ENCODE data around the gene SLC10A7. TPM values are rescaled to one million over a fixed set of nuclear protein-coding genes. Genes with fewer than 3 reads are reported as not detected.

Gene SLC10A7
- total and polyA plus RNA-seq, 9 of the 15 experiments (the other 6 are each of a cell fraction or from before 2014, with no cell fraction given), result 6.4 to 22.8 (median 16.1) TPM

DNA sequence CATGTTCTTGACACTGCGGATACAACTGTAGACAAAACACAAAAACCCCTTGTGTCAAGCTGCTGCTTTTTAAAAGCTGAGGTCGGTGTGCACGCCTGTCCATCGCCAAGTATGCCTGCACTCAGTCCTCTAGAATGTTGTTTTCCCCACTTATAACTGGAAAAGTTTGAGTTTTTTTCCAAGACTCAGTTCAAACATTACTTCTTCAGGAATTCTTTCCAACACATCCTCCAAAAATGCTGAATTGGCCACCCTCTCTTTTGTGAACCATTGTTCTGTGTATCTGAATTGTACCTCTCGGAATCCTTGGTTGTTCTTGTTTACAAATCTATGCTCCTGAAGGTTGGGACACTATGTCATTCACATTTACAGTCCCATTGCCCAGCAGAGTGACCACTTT is 212.8 kb downstream of the SLC10A7 start:
- H3K4me2 ChIP-seq (ENCODE audit: insufficient read depth, low read length), result no peak overlapping the region
- no peak for TF ChIP-seq MAZ (CRISPR knock-in tag; conservative IDR thresholded peaks at IDR 0.05 in 1 of 2, IDR thresholded peaks at IDR 0.05 in 1 of 2)
- no peak for TF ChIP-seq SRSF1 (IDR thresholded peaks at IDR 0.05; ENCODE audit: low read depth, low read length)
- no peak for TF ChIP-seq JUNB (CRISPR knock-in tag; conservative IDR thresholded peaks at IDR 0.05)
- TF ChIP-seq, protein P1, sequence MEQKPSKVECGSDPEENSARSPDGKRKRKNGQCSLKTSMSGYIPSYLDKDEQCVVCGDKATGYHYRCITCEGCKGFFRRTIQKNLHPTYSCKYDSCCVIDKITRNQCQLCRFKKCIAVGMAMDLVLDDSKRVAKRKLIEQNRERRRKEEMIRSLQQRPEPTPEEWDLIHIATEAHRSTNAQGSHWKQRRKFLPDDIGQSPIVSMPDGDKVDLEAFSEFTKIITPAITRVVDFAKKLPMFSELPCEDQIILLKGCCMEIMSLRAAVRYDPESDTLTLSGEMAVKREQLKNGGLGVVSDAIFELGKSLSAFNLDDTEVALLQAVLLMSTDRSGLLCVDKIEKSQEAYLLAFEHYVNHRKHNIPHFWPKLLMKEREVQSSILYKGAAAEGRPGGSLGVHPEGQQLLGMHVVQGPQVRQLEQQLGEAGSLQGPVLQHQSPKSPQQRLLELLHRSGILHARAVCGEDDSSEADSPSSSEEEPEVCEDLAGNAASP (IDR thresholded peaks at IDR 0.05), result no peak
- TF ChIP-seq, protein P2, sequence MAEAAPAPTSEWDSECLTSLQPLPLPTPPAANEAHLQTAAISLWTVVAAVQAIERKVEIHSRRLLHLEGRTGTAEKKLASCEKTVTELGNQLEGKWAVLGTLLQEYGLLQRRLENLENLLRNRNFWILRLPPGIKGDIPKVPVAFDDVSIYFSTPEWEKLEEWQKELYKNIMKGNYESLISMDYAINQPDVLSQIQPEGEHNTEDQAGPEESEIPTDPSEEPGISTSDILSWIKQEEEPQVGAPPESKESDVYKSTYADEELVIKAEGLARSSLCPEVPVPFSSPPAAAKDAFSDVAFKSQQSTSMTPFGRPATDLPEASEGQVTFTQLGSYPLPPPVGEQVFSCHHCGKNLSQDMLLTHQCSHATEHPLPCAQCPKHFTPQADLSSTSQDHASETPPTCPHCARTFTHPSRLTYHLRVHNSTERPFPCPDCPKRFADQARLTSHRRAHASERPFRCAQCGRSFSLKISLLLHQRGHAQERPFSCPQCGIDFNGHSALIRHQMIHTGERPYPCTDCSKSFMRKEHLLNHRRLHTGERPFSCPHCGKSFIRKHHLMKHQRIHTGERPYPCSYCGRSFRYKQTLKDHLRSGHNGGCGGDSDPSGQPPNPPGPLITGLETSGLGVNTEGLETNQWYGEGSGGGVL (CRISPR knock-in tag; IDR thresholded peaks at IDR 0.05), result no peak
- no peak for TF ChIP-seq TRIM24 (IDR thresholded peaks at IDR 0.05)
- TF ChIP-seq, protein P3, sequence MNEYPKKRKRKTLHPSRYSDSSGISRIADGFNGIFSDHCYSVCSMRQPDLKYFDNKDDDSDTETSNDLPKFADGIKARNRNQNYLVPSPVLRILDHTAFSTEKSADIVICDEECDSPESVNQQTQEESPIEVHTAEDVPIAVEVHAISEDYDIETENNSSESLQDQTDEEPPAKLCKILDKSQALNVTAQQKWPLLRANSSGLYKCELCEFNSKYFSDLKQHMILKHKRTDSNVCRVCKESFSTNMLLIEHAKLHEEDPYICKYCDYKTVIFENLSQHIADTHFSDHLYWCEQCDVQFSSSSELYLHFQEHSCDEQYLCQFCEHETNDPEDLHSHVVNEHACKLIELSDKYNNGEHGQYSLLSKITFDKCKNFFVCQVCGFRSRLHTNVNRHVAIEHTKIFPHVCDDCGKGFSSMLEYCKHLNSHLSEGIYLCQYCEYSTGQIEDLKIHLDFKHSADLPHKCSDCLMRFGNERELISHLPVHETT (CRISPR knock-in tag; conservative IDR thresholded peaks at IDR 0.05 in 1 of 2, IDR thresholded peaks at IDR 0.05 in 1 of 2), result no peak
- no peak for TF ChIP-seq ZNF282 (CRISPR knock-in tag; IDR thresholded peaks at IDR 0.05)
- no peak for TF ChIP-seq POLR2H (tag; IDR thresholded peaks at IDR 0.05; ENCODE audit: low read depth)
- TF ChIP-seq POLR2AphosphoS2 (IDR thresholded peaks at IDR 0.05; ENCODE audit: low read length), result no peak
- no peaks in the 10 kb centered on the region for H4K20me1 ChIP-seq (replicated peaks; ENCODE audit: control insufficient read depth, insufficient read depth, low read length)
- no peak overlapping the region for H2AFZ ChIP-seq (ENCODE audit: low read depth, low read length)
- H3K9me3 ChIP-seq (replicated peaks; ENCODE audit: control insufficient read depth, insufficient read depth, low read depth, low read length), result no peaks in the 10 kb centered on the region
- no peaks in the 10 kb centered on the region for H3K79me2 ChIP-seq (ENCODE audit: control insufficient read depth, insufficient read depth, low read length)
- no peaks in the 10 kb centered on the region for H3K4me1 ChIP-seq (replicated peaks in 1 of 2; ENCODE audit: control insufficient read depth in 2 of 2, insufficient read depth in 2 of 2, low read length in 2 of 2)
- POLR2A ChIA-PET, result no interaction called here
- H3K4me3 ChIP-seq, result no peak overlapping the region
- in situ Hi-C loops (cut with MboI), result no loop called here
- H3K27ac ChIP-seq (ENCODE audit: extremely low read depth, low read depth, low read length), result no peak overlapping the region
- no peak overlapping the region for H3K9ac ChIP-seq (ENCODE audit: insufficient read depth in 1 of 2, low read depth in 2 of 2, low read length in 2 of 2)
- intact Hi-C loops (cut with micrococcal nuclease), result no loop called here
- no peak for ATAC-seq
- H3K9me1 ChIP-seq (ENCODE audit: control insufficient read depth, insufficient read depth, low read length), result no peaks in the 10 kb centered on the region
- no TSS peak for BruUV-seq (replicated peaks)
- WGBS (ENCODE audit: insufficient coverage, low coverage, missing lambda C conversion rate), result 28% methylated on average over 5 of the region's 5 CpGs
- H3K36me3 ChIP-seq (ENCODE audit: control insufficient read depth, insufficient read depth, low read length), result no peaks in the 10 kb centered on the region
- H3K27me3 ChIP-seq (ENCODE audit: control insufficient read depth in 2 of 2, insufficient read depth in 2 of 2, low read length in 2 of 2), result no peaks in the 10 kb centered on the region
- CTCF ChIA-PET (ENCODE audit: low intra/inter-chr PET ratio), result no interaction called here
- DNase-seq (ENCODE audit: extremely low read depth in 1 of 4, low spot score in 3 of 4), result no peak
- no peak for FAIRE-seq

Measured in K562 (cell line).